GM19324 (cell line): ENCODE data around the gene SUPT5H.

Experiments used
- ATAC-seq: cut with Tn5 transposase; IDR thresholded peaks from one replicate; pipeline ENCODE4 v1.9.1; 2021; ENCODE audit warnings: mild to moderate bottlenecking, moderate library complexity; ENCODE audit not compliant: unreplicated experiment, low FRiP score

The SUPT5H gene

DNA sequence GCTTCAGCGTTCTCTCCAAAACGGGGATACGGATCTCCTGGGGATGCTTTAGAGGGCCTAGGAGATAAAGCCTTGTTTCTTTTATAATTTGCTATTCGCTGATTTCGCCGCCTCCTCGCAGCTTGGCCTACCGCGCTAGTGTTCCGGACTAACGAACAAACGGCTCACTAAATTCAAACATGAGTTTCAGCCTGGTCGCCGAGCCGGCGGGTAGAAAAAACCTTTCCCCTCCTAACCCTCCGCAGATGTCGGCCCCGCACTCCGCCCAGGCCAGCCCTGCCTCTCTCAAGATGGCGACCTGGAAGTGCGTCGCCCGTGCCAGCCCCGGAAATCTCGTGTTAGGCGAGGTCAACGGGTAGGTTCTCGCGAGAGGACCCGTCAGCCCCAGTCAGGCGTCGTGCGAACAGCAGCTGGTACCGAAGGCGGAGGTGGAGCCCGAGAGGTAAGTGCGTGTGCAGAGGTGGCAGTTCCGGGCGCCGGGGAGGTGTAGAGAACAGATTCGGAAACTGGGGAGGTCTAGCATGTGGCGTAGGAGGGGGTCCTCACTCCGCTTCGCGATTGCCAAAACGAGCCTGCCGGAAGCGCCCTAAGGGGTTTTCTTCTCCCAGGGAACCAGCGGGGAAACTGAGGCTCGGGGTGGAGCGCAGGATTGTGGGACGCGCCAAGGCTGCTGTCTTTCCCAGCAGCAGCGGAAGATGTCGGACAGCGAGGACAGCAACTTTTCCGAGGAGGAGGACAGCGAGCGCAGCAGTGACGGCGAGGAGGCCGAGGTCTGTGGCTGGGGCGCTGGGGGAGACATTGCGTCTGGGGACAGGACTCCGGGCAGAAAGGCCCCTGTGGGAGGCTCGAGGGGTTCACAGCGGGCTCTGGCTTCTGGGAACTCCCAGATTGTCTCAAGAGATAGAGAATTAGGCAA lies at the start of gene SUPT5H:
Gene SUPT5H (plus strand): TSS at position 387 of the 916 bp plus-strand sequence. CDS start 309 bp downstream, at position 696.
- peak; percentile 94 for ATAC-seq

DNA sequence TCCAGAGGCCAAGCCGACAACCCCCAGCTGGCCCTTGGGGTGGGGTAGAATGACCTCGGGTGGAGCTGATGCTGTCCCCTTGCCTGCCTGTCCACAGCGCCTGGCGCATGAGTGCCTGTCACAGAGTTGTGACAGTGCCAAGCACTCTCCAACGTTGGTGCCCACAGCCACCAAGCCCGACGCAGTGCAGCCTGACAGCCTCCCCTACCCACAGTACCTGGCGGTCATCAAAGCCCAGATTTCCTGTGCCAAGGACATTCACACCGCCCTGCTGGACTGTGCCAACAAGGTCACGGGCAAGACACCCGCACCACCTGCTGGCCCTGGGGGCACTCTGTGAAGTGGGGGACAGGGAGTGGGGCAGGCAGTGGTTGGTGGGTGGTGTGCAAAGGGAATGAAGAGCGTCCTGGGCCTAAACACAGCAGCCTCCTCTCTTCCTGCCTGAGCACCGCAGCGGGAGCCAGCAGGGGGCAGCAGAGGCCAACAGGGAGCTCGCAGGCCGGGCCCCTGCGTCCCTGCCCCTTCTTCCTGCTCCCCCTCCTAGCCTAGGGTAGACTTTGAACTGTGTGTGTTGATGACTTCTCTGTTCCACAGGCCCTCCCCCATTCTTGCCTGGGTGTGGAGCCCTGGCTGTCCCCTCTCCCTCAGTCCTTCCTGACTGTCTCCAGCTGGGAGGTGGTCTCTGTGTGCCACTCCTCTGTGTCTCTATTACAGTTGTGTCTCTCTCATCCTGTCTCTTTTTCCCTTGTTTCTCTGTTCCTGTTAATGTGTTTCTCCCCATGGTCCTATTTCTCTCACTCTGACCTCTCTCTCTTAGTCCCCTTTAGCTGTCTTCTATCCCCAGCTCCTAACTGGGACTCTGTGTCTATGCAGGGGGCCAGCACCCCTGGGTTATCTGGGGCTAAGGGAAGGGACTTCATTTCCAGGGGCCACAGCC lies 47.8 kb upstream of the SUPT5H start:
- ATAC-seq: peak; percentile 46

DNA sequence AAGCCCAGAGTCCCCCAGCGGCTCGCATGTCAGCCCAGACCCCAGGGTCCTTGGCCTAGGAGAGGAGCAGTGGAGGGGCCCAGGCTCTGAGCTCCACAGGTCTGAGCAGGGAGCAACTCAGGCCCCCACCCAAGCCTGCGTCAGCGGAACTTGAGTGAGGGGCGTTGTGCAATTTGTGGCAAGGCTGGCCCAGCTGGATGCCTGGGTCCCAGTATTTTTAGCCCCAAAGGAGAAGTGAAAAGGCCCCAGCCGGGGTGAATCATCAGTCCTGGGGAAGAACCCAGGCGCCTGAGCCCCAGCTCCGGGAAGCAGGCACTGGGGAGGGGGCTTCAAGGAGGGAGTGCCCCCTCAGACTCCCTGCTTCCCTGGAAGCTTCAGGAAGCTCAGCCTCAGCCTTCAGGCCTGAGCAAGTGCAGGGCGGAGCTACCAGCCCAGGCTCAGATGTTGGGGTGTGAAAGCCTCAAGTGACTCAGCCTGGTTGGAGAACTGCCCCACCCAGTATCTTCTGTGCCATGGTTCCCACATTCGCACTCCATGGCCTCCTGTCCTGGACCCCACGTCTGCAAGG lies 47.0 kb upstream of the SUPT5H start:
- ATAC-seq: no peak

DNA sequence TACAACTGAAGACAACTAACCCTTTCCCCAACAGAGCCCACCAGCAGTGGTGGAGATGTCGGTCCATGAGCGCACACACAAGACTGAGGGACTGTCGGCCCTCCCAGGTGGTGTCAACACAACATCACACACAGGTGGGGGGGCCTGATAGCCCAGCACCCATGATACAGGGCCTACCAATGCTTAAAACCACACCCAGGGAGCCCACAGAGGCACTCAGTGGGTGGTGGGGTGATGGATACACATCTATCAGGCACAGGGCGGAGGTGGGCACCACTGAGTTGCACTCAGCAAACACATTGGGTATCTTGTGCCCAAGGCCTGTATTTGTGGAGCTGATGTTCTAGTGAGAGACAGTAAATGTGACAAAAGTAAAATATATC lies 45.7 kb upstream of the SUPT5H start:
- ATAC-seq: no peak

DNA sequence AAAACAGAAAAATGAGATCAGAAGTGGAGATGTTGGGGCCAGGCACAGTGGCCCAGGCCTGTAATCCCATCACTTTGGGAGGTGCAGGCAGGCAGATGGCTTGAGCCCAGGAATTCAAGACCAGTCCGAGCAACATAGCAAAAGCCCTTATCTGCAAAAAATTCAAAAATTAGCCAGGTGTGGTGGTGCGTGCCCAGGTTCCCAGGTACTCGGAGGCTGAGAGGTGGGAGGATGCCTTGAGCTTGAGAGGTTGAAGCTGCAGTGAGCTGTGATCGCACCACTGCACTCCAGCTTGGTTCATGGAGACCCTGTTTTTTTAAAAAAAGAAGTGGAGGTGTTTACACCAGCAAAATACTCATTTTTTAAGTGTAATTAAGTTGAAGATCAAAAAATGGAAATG lies 45.3 kb upstream of the SUPT5H start:
- no peak for ATAC-seq

DNA sequence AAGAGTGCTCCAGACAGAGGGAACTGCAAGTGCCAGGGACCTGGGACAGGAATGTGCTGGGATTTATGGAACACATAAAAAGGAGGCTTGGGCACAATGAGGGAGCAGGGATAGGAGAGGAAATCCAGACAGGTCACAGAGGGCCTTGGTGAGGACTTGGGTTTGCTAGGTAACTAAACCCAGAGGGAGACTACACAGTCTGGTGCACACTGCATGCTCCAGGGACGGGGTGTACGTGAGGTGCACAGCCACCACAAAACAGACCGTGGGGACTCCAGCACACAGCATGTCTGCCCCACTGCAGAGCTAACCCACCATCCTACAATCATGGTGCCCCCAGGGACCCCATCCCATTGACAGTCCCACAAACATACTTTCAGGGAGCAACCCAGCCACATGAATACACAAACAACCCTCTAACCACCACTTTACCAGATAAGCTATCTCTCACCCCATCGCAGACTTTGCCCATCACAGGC lies 44.3 kb upstream of the SUPT5H start:
- ATAC-seq: no peak

DNA sequence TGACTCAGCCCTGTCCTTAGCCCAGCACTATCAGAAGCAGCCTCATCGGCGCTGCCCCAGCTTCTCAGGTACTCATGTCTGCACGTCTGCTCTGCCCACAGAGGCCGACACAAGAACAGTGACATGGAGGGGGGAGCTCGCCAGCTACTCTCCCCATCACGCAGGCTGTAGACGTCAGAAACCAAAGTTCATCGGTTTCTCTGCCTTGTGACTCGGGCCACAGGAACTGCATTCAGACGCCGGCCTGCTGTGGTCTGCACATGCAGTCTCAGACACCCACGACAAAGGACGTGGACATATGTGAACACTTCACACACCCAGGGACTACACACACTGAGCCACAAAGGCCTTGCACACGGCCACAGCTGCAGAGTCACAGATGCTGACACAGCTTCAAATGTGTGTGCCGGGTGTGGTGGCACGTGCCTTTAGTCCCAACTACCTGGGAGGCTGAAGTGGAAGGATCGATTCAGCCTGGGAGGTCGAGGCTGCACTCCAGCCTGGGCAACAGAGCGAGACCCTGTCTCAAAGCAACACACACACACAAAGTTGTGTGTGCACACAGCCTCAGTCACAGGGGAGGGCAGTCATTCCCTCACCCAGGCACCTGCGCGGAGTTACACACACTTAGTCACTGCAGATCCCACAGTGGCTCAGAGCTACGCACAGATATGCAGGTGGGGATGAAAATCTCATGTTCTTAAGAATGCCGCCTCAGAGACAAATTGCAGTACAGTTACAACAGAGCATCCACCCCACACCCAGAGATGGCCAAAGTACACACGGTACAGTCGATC lies 43.6 kb upstream of the SUPT5H start:
- no peak for ATAC-seq

DNA sequence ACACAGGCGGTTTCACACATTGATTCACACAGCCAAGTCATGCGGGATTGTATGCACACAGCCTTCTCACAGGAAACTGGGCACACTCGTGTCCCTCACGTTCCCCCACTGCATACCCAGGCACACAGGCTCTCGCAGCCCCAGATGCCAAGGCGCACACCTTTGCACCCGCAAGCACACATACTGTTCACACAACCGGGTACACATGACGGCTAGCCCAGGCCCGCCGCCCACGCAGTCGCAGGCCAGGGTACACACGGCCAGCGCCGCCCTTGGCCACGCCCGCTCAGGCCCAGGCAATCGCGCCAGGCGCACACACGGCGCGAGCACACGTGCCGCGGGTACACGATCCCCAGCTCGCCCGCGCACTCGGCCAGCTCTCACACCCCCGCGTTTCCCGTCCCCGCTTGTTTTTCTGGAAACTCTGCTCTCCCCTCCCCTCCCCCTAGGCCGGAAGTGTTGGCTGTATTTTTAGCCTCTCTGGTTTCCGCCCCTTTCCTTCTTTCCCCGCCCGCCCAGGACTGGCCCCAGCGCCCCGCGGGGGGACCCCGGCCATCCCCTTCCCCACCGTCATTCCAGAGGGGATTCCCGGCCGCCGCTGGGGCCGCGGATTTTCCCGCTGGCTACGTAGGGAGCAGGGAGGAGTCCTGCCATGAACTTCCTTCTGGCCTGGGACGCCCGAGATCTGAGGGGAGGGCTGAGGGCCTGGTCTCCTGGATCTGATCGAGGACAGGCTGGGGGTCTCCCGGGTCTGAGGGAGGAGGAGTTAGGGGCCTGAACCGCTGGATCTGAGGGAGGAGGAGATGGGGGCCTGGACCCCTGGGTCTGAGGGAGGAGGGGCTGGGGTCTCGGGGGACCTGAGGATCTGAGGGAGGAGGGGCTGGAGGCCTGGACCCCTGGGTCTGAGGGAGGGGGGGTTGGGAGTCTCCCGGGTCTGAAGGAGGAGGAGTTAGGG lies 42.8 kb upstream of the SUPT5H start:
- peak; percentile 33 for ATAC-seq

DNA sequence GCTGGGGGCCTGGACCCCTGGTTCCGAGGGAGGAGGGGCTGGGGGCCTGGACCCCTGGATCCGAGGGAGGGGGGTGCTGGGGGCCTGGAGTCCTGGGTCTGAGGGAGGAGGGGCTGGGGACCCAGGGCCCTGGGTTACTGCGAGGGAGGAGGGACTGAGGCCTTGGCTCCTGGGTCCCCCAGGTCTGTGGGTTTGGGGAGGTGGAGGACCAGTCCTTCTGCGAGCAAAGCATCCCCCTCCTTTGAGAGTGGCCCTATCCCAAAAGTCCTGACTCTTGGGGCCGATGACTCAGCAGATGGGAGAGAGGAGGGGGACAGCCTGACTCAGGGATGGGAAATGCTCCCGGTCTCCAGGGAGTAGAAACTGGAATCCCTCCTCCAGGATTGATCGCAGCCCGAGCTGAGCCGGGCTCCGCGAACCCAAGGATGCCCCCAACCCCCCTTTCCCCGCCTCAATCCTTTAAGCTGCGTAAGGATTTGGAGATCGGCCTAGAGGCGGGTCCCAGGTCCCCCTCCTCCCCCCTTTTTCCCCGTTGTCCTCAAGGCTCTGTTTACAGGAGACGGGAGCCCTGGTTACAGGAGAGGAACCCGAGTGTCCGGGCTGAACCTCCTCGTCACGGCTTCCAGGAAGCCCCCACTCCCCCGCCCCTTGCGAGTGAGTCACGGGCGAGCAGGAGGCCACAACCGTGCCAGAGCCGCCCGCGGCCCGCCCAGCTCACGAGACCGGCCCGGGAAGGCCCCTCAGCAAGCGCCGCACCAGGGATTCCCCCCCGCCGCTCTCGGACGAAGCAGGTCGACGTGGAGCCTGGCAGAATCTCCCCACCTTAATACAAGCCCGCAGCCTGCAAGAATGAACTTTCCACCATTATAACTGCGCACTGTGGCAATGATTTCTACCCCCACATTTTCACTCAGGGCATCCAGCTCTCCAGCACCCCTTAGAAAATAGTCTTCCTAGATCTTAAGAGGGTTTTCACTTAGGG lies 41.8 kb upstream of the SUPT5H start:
- no peak for ATAC-seq

DNA sequence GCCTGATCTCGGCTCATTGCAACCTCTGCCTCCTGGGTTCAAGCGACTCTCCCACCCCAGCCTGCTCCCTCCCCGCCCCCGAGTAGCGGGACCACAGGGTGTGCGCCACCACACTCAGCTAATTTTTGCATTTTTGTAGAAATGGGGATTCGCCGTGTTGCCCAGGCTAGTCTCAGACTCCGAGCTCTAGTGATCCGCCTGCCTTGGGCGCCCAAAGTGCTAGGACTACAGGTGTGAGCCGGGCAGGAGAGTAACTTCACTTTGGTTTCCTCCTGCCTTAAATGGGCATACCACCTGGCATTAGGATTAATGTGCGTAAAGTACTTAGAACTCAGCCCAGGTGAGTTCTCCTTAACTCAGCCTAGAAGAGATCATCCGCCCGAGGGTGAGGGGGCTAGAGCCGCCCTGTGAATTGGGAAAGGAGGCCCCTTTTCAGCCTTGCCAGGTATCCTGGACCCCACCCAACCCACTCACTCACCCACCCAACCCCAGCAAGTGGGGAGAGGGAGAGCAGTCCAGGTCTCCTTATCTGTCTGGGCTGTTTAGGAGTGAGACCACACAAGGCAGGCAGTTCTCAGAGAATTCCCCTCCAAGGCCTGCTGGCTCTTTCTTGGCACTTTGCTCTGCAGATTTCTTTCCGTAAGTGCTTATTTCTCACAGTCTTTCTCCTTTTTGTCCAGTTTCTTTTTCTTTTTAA lies 40.0 kb upstream of the SUPT5H start:
- ATAC-seq: no peak

DNA sequence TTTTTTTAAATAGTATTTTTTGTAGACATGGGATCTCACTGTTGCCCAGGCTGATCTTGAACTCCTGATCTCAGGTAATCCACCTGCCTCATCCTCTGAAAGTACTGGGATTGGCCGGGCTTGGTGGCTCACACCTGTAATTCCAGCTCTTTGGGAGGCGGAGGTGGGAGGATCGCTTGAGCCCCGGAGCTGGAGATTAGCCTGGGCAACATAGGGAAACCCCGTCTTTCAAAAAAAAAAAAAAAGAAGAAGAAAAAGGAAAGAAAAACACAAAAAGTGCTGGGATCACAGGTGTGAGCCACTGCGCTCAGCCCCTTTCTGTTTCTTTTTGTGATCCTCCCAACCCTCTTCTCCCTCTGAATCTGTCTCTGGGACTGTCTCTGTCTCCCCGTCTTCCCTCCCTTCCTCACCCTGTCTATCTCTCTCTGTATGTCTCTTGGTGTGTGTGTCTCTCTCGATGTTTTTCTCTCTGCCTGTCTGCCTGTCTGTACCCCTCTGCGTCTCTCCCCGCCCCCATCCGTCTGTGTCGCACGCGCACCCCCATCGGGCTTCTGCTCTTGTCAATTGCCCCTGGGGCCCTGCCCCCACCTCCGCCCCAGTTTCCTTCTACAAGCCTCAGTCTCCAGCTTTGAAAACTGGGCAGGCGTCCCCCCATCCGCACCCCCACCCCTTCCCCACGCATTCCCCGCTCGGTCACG lies 39.3 kb upstream of the SUPT5H start:
- ATAC-seq: no peak

DNA sequence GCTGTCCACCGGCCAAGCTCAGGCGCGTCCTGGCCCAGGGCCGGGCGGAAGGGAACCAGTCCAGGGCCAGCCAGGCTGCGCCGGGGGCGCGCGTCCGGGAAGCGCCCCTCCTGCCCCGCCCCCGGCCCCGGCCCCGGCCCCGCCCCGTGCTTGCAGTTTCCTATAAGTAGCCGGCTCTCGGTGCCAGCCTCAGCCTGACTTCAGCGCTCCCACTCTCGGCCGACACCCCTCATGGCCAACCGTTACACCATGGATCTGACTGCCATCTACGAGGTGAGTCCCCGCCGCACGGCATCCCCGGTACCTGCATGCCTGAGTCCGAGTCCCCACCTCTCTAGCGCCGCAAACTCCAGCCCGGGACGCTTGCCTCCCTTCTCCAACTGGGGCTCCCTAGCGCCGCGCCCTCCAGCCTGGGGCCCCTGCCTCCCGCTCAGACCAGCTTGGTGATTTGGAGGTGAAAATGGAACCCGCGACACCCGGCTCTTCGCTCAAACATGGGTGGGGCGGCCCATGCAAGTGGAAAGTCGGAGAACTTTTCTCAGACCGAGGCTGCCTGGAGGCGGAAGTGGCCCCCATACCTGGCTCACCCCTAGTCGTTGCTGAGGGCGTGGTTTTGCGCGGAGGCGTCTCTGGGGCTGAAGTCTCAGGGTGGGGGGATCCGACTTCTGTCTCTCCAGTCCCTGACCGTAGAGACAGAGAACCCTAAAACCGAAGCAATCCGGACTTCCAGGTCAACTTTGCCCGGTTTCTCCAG lies 38.5 kb upstream of the SUPT5H start, which contains the start of gene ZFP36:
Gene ZFP36 (plus strand): TSS at position 192 of the 754 bp plus-strand sequence. CDS start 58 bp downstream, at position 250.
- ATAC-seq: peak; percentile 16

DNA sequence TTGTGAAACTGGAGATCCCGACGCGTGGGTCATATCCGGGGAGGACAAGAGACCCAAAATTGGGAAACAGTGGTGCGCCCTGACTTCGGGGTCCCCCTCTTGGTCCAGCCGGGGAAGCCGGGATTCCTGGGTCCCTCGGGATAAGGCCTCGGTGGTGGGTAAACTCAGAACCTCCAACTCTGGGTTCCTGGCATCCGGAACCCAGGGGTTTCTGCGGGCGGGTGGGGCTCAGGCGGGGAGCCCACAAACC lies 38.0 kb upstream of the SUPT5H start:
- no peak for ATAC-seq

DNA sequence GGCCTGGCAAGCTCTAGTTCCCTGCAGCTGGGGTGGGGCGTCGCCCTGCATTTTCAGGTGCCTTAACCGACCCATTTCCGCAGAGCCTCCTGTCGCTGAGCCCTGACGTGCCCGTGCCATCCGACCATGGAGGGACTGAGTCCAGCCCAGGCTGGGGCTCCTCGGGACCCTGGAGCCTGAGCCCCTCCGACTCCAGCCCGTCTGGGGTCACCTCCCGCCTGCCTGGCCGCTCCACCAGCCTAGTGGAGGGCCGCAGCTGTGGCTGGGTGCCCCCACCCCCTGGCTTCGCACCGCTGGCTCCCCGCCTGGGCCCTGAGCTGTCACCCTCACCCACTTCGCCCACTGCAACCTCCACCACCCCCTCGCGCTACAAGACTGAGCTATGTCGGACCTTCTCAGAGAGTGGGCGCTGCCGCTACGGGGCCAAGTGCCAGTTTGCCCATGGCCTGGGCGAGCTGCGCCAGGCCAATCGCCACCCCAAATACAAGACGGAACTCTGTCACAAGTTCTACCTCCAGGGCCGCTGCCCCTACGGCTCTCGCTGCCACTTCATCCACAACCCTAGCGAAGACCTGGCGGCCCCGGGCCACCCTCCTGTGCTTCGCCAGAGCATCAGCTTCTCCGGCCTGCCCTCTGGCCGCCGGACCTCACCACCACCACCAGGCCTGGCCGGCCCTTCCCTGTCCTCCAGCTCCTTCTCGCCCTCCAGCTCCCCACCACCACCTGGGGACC lies 37.6 kb upstream of the SUPT5H start:
- ATAC-seq: no peak
